22Rv1 (cell line): Measurements from ENCODE around the gene STX3.

Source experiments
- H3K27ac ChIP-seq: fragments of 450-650 bp; 2 replicates; pipeline ENCODE4 v1.5.1; 2017
- ZFX ChIP-seq: fragments of 450-650 bp; IDR thresholded peaks from 2 replicates; pipeline ENCODE4 v1.6.1; 2017; ENCODE audit warnings: antibody characterized with exemption, borderline replicate concordance
- TF ChIP-seq, protein P1 (sequence below): fragments of 450-650 bp; IDR thresholded peaks from 2 replicates; pipeline ENCODE4 v1.5.1; 2017; ENCODE audit warnings: mild to moderate bottlenecking

Gene STX3

DNA sequence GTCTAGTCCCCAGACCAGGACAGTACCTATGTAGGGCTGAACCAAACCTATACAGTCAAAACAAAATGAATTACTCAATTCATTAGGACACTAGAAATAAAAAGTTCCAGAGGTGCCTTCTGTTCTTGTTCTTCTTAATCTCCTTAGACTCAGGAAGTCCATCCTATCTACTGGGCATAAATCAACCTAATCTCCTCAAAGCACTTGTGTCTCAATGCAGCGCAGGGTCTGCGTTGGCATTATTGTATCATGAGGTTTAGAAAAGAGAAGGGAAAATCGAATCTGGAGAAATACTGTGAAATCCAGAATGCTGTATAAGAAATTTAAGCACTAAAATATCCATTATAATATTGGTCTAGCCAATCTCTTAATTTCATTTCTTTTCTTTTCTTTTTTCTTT lies 39.1 kb upstream of the STX3 start:
- no peak overlapping the region for H3K27ac ChIP-seq
- TF ChIP-seq, protein P1, sequence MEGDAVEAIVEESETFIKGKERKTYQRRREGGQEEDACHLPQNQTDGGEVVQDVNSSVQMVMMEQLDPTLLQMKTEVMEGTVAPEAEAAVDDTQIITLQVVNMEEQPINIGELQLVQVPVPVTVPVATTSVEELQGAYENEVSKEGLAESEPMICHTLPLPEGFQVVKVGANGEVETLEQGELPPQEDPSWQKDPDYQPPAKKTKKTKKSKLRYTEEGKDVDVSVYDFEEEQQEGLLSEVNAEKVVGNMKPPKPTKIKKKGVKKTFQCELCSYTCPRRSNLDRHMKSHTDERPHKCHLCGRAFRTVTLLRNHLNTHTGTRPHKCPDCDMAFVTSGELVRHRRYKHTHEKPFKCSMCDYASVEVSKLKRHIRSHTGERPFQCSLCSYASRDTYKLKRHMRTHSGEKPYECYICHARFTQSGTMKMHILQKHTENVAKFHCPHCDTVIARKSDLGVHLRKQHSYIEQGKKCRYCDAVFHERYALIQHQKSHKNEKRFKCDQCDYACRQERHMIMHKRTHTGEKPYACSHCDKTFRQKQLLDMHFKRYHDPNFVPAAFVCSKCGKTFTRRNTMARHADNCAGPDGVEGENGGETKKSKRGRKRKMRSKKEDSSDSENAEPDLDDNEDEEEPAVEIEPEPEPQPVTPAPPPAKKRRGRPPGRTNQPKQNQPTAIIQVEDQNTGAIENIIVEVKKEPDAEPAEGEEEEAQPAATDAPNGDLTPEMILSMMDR = no peak
- TF ChIP-seq ZFX = no peak

DNA sequence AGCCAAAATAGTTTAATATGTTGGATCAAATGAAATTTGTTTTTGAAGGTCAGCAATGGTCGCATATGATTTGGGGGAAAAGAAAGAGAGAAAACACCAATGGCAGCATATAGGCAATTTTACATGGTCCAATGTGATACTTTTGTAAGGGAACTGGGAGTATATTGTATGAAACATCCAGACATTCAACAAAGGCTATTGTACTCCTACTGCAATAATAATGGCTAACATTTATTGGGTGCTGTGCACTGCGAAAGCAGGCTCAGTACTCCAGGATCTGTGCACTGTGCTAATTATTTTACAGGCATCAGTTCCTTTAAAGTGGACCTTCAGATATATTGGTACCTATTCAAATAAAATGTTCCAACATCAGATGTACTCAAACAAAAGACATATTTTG lies 35.6 kb upstream of the STX3 start:
- no peak overlapping the region for H3K27ac ChIP-seq
- TF ChIP-seq, protein P1 = no peak
- TF ChIP-seq ZFX = no peak

DNA sequence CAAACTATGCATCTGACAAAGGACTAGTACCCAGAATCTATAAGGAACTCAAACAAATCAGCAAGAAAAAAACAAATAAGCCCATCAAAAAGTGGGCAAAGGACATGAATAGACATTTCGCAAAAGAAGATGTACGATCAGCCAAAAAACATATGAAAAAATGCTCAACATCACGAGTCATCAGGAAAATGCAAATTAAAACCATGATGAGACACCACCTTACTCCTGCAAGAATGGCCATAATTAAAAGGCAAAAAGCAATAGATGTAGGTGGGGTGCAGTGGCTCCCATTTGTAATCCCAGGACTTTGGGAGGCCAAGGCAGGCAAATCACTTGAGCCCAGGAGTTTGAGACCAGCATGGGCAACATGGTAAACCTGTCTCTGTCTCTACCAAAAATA lies 31.1 kb upstream of the STX3 start:
- H3K27ac ChIP-seq = no peak overlapping the region
- TF ChIP-seq, protein P1 = no peak
- TF ChIP-seq ZFX = no peak

DNA sequence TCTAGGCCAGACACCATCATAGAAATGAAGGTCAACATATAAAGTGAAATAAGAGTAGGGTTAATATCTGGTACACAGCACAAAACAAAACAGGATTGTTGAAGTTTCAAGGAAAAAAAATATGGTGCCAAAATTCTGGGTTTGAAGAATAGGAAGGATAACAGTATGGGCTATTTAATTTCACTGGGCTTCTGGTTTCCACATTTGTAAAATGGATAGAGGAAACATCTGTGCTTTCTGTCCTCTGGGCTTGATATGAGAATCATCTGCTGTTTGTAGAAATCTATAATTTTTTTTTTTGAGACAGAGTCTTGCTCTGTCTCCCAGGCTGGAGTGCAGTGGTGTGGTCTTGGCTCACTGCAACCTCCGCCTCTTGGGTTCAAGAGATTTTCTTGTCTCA lies 27.8 kb upstream of the STX3 start:
- TF ChIP-seq, protein P1 = no peak
- no peak for TF ChIP-seq ZFX
- H3K27ac ChIP-seq = no peak overlapping the region

DNA sequence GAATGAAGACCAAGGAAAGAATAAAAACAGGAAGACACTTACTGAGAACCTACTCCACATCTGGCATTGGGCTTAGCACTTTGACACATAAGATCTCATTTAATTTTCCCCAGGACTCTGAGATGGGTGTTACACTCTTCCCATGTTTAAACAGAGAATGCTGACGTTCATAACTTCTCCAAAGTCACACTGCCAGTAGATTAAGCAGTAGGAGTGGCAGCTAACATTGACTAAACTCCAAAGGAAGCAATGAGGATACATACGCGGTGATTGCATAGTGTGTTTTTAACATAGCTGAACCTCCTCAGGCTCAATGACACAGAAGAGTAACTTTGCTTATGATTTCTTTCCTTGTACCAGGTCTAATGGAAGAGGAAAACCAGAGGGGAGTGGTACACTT lies 27.0 kb upstream of the STX3 start:
- no peak overlapping the region for H3K27ac ChIP-seq
- TF ChIP-seq, protein P1 = no peak
- TF ChIP-seq ZFX = no peak

DNA sequence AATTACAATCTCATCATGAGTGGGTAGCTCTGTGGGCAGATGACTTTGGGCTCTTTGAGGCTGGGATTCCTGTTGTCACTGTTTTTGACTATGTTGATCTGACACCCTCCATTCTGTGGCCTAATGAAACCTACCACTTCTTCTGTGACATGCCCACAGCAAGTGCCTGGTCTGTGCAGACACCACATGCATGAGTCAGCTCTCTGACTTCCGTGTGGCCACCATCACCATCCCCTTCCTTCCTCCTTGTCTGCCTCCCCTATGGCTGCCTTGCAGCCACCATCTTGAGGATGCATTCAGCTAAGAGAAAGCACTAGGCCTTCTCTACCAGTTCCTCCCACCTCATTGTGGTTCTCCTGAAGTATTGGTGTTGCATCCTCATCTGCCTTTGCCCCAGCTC lies 26.3 kb upstream of the STX3 start:
- no peak overlapping the region for H3K27ac ChIP-seq
- TF ChIP-seq, protein P1 = no peak
- no peak for TF ChIP-seq ZFX

DNA sequence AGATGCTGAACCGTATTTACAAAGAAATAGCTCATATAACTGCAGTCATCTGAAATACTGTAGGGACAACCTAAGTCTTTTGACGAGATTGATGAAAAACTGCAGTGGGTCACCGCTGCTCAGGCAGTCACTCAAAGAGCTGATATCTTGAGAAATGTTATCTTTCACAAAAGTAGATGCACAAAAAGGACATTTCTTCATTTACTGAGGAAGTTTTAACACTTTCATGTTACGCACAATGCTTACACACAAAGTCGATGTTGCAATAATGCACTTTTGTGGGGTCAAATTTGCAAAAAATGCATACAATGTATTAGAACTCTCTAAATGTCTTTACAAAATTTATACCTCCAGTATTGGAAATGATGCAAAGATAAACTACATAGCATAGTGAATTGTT lies 25.3 kb upstream of the STX3 start:
- TF ChIP-seq ZFX = no peak
- TF ChIP-seq, protein P1 = no peak
- no peak overlapping the region for H3K27ac ChIP-seq
